Mucosa of descending colon (tissue), 3 donors: Measurements from ENCODE around the gene CC2D2B. TPM values are rescaled to one million over a fixed set of nuclear protein-coding genes. Genes with fewer than 3 reads are reported as not detected.

Experiments used
- ATAC-seq: fragments of 200-7000 bp; cut with Tn5 transposase; one replicate; pipeline ENCODE4 v1.9.1; 2020; ENCODE audit warnings: mild to moderate bottlenecking, moderate library complexity
- DNase-seq, 3 donors: peaks; one replicate each; pipeline ENCODE4 v3.0.0-alpha.2; 2020
- H3K36me3 ChIP-seq: fragments of 200-600 bp; one replicate; pipeline ENCODE4 v1.8.0; 2021; ENCODE audit warnings: low read depth, mild to moderate bottlenecking
- H3K4me1 ChIP-seq: fragments of 200-600 bp; one replicate; pipeline ENCODE4 v1.8.0; 2021; ENCODE audit warnings: low read depth, mild to moderate bottlenecking
- H3K4me3 ChIP-seq: fragments of 200-600 bp; one replicate; pipeline ENCODE4 v1.8.0; 2021; ENCODE audit warnings: mild to moderate bottlenecking
- H3K9me3 ChIP-seq: fragments of 200-600 bp; one replicate; pipeline ENCODE4 v1.8.0; 2021; ENCODE audit warnings: mild to moderate bottlenecking
- CTCF ChIP-seq: fragments of 200-600 bp; IDR thresholded peaks from one replicate; pipeline ENCODE4 v1.8.0; 2022; ENCODE audit warnings: antibody characterized with exemption, mild to moderate bottlenecking
- intact Hi-C, 2 donors: fragments of 100-400 bp; cut with DNase I in 1 of 2; cut with micrococcal nuclease in 1 of 2; formaldehyde crosslinking; loops; one replicate each; pipeline versions ENCODE4 v1.11.0 to v1.11.1; 2022; cut with DNase I, micrococcal nuclease
- total RNA-seq, 3 donors: library from RNA; stranded (reverse); fragmentation: NEBNext Ultra II Directional in 2 of 3; extraction: Animal tissue kit (Norgen Biotek cat#: 25700) in 2 of 3; gene quantifications; one replicate each; pipeline versions ENCODE4 v1.2.1 to v1.2.4, GENCODE V29; 2021 to 2023
- donor health status: DM: no; HTN: no; CAD: no; lungs with moderate emphysema.
- donor health status: DM: no; HTN: no; CAD: no.
- donor health status: DM: no; HTN: yes; CAD: no.

Gene CC2D2B
- total RNA-seq, 3 donors from 2014 or later, result 0.41 to 1.7 (median 0.75) TPM

GRCh38 chr10:96038476-96039387 lies 131.0 kb downstream of the CC2D2B start:
- Histone ChIP-seq H3K4me1 (peaks cover 3% of the 10 kb centered on the region), H3K36me3 (peaks cover 4% of the 10 kb centered on the region), H3K9me3 (no peaks in the 10 kb centered on the region), H3K4me3 (no peak overlapping the region)
- intact Hi-C loops, result no loop called here
- no peak for ATAC-seq
- DNase-seq, result no peak
- TF ChIP-seq CTCF, result no peak

- DNase-seq, result no peak
- Histone ChIP-seq H3K9me3 (no peaks in the 10 kb centered on the region), H3K4me1 (peaks cover 12% of the 10 kb centered on the region), H3K4me3 (no peak overlapping the region), H3K36me3 (peaks cover 4% of the 10 kb centered on the region)
- ATAC-seq, result no peak
- intact Hi-C loops, result no loop called here
- TF ChIP-seq CTCF, result no peak
These were observed 133.4 kb downstream of the CC2D2B start for GRCh38 chr10:96041146-96041545.

GRCh38 chr10:96043033-96043892 lies 135.5 kb downstream of the CC2D2B start, which contains the start of gene CCNJ:
Gene CCNJ, plus strand, starts transcription at chr10:96043583. Its CDS starts 811 bp downstream, at chr10:96044394.
- peak within 1 kb of the TSS; percentile 67 for H3K4me3 ChIP-seq
- peaks cover 4% of the 10 kb centered on the region for H3K36me3 ChIP-seq
- intact Hi-C loops, result no loop called here
- DNase-seq (peak; percentile 91 to 93 (median 91)), ATAC-seq (peak; percentile 94)
- peaks cover 12% of the 10 kb centered on the region for H3K4me1 ChIP-seq
- no peak for TF ChIP-seq CTCF
- no peaks in the 10 kb centered on the region for H3K9me3 ChIP-seq

- H3K36me3 ChIP-seq, result peaks cover 4% of the 10 kb centered on the region
- no peak for TF ChIP-seq CTCF
- intact Hi-C loops, result no loop called here
- DNase-seq (peak; percentile 62 to 77 (median 74)), ATAC-seq (peak; percentile 63)
- H3K4me3 ChIP-seq, result peak overlapping the region; percentile 67
- H3K9me3 ChIP-seq, result no peaks in the 10 kb centered on the region
- H3K4me1 ChIP-seq, result peaks cover 12% of the 10 kb centered on the region
These were observed 136.3 kb downstream of the CC2D2B start for GRCh38 chr10:96043893-96044715.

GRCh38 chr10:96044736-96045135 lies 137.0 kb downstream of the CC2D2B start:
- Histone ChIP-seq H3K9me3 (no peaks in the 10 kb centered on the region), H3K4me1 (peaks cover 12% of the 10 kb centered on the region), H3K36me3 (peaks cover 4% of the 10 kb centered on the region), H3K4me3 (no peak overlapping the region)
- ATAC-seq (no peak), DNase-seq (no peak)
- intact Hi-C loops, result no loop called here
- no peak for TF ChIP-seq CTCF
